GM10266 (cell line): ENCODE results near the gene SLC22A3.

Source experiments
- DNase-seq: peaks from one replicate; pipeline ENCODE4 v3.0.0; 2012; ENCODE audit errors: extremely low spot score
- CTCF ChIP-seq: IDR thresholded peaks from 2 replicates; pipeline ENCODE4 v1.5.1; 2012; ENCODE audit warnings: mild to moderate bottlenecking, low read depth; ENCODE audit not compliant: control insufficient read depth, insufficient read depth; ENCODE audit errors: missing control alignments

The SLC22A3 gene

GRCh38 chr6:160417550-160417949 is 69.4 kb downstream of the SLC22A3 start:
- DNase-seq: no peak
- TF ChIP-seq CTCF: no peak

DNA sequence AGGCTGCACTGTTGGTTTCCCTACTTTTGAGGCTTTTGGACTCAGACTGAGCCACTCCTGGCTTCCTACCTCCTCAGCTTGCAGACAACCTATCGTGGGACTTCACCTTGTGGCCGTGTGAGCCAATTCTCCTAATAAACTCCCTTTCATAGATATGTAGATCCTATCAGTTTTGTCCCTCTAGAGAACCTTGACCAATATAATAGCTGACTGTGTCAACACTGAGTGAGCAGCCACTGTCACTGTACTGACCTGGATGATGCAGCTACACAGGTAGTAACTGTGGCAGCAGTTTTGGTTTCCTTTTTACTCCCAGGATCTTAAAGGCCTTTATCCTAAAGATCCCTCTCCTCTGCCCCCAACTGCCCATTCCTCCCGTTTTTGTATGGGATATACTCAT is 70.2 kb downstream of the SLC22A3 start:
- no peak for TF ChIP-seq CTCF
- no peak for DNase-seq

GRCh38 chr6:160419488-160419887 is 71.3 kb downstream of the SLC22A3 start:
- DNase-seq: no peak
- no peak for TF ChIP-seq CTCF

DNA sequence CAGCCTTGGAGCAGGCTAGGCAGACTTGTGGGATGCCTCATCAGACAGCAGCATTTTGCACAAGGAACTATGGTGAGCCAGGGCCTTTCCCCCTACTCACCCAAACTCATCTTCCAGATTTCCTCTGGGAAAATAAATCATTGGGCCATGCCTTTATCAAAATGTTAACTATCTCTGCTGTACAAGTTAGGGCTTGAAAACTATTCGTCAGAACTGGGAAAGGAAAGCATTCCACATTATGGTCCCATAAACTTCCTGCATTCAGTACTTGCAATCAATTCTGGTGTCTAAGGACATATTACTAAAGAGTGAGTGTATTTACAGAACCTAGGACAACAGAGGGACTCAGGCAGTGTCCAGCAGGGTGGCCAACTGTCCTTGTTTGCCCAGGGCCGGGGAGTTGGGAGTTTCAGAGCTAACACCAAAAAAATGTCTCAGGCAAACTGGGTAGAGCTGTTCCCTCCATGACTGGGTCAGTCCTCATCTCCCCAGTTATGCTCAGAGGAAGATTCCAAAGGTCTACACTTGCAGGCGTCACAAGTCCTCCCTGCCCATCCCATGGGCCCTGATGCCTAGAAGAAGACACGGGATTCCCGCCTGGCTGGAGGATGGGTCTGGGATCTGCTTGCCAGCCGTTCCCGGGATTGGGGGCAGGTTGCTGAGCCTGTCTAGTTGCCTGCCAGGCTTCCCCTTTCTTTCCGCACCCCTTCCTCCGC is 72.2 kb downstream of the SLC22A3 start:
- no peak for DNase-seq
- no peak for TF ChIP-seq CTCF

GRCh38 chr6:160420969-160421556 is 72.9 kb downstream of the SLC22A3 start:
- no peak for DNase-seq
- TF ChIP-seq CTCF: no peak

GRCh38 chr6:160421854-160422253 is 73.7 kb downstream of the SLC22A3 start:
- TF ChIP-seq CTCF: no peak
- no peak for DNase-seq

GRCh38 chr6:160424256-160424655 is 76.1 kb downstream of the SLC22A3 start:
- DNase-seq: no peak

More at GRCh38 chr6:160424256-160424655, 76.1 kb downstream of the SLC22A3 start:
- TF ChIP-seq CTCF: no peak
